Tibial nerve (tissue), 4 donors: ENCODE data around the gene KTI12. TPM values are rescaled to one million over a fixed set of nuclear protein-coding genes. Genes with fewer than 3 reads are reported as not detected.
A peak's percentile ranks its signal among the peaks of the same experiment; 100 is the strongest.

Experiments used
- DNase-seq, 2 donors: peaks; one replicate each; pipeline ENCODE4 v3.0.0-alpha.2; 2019; ENCODE audit warnings: low spot score in 2 of 2
- H3K27ac ChIP-seq, 4 donors: fragments of 200-600 bp; sonication (generic) in 3 of 4; one replicate each; pipeline ENCODE4 v1.5.1; 2017 to 2019; ENCODE audit warnings: mild to moderate bottlenecking in 1 of 4
- H3K27me3 ChIP-seq, 2 donors: fragments of 200-600 bp; sonication (generic) in 1 of 2; one replicate each; pipeline versions ENCODE4 v1.5.1 to v1.6.0; 2017 to 2019
- H3K36me3 ChIP-seq, 3 donors: fragments of 200-600 bp; sonication (generic); one replicate each; pipeline ENCODE4 v1.5.1; 2018 to 2019
- H3K4me1 ChIP-seq, 4 donors: fragments of 200-600 bp; sonication (generic) in 3 of 4; one replicate each; pipeline ENCODE4 v1.5.1; 2017 to 2019
- H3K4me3 ChIP-seq, 4 donors: fragments of 200-600 bp; sonication (generic) in 3 of 4; one replicate each; pipeline ENCODE4 v1.5.1; 2017 to 2019; ENCODE audit warnings: mild to moderate bottlenecking in 1 of 4, moderate library complexity in 1 of 4
- H3K9me3 ChIP-seq, 4 donors: fragments of 200-600 bp; sonication (generic) in 3 of 4; one replicate each; pipeline ENCODE4 v1.5.1; 2017 to 2019
- EP300 ChIP-seq, 2 donors: sonication (generic); formaldehyde crosslinking; IDR thresholded peaks; one replicate each; pipeline ENCODE4 v1.6.1; 2017; ENCODE audit warnings: antibody characterized with exemption in 2 of 2, mild to moderate bottlenecking in 1 of 2
- POLR2A ChIP-seq, 2 donors: fragments of 450-650 bp; IDR thresholded peaks; one replicate each; pipeline ENCODE4 v1.6.1; 2017; ENCODE audit warnings: antibody characterized with exemption in 2 of 2, mild to moderate bottlenecking in 2 of 2, moderate library complexity in 2 of 2
- WGBS, 2 donors: methylation state at CpG; one replicate each; pipeline ENCODE4 v1.1.5; 2018; 5-methylcytosine and 5-hydroxymethylcytosine counted together
- small RNA-seq: library from RNA; depleted of rRNA; stranded (forward); fragments of <200 nt; gene quantifications from one replicate; pipeline ENCODE3, GENCODE V24; 2016
- total RNA-seq, 4 donors: library from RNA; depleted of rRNA; stranded (reverse); fragments of >200 nt; gene quantifications; one replicate each; pipeline ENCODE4 v1.1.0, GENCODE V29; 2016
- TF ChIP-seq, protein P1 (sequence below), 5 experiments: fragments of 200-600 bp in 3 of 5; fragments of 450-650 bp in 2 of 5; sonication (generic) in 3 of 5; IDR thresholded peaks; one replicate each; pipeline ENCODE4 v1.5.1; 2016 to 2019; ENCODE audit warnings: antibody characterized with exemption in 5 of 5, mild to moderate bottlenecking in 3 of 5, moderate library complexity in 2 of 5

Gene KTI12
- total RNA-seq, 4 donors from 2014 or later: 9.4 to 21.4 (median 10.7) TPM

DNA sequence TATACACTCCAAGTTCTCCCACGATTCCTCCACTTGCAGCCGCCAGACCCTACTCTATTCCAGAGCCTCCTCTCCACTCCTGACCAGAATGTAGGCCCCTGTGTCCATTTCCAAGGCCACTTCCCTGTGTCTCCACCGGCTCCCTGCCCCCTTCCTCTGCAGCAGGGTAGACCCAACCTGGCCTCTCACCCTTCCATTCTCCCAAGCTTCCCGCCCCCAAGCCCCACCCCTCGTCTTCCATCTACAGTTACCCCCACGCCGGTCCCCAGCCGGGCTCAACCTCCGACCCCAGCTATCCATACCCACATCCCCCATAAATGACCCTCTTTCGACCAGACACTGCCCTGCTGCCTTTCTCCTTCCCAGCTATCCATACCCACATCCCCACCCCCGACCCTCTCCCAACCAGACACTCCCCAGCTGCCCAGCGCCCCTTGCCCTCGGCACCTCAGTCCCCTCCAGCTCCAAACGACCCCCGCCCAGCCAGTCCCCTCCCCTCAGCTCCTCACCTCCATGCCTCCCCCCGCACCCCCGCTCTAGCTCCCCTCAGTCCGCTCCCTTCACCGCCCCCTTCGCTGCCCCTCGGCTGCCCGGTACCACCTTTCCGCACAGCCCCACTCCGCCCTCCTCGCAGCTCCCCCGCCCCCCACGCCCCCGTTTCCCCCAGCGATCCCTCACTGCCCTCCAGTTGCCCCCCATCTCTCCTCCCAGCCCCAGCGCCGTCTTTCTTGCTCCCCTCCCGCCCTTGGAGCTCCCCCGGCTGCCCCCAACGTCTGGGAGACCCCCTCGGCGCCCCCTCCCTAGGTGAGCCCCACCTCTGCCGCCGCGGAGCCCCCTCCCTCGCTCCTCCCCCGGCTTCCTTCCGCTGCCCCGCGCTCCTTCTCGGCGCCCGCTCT, 43.8 kb downstream of the KTI12 start:
- Histone ChIP-seq H3K36me3 (no peaks in the 10 kb centered on the region), H3K4me1 (peaks cover 0 to 11% (median 3%) of the 10 kb centered on the region in 4 donors), H3K4me3 (peak overlapping the region; percentile 19 to 53 (median 36)), H3K27ac (no peak overlapping the region), H3K27me3 (peaks cover 0 to 53% of the 10 kb centered on the region in 2 donors), H3K9me3 (no peaks in the 10 kb centered on the region)
- WGBS, 2 donors: 12 to 16% methylated on average over 26 to 39 of the region's 47 CpGs
- no peak for DNase-seq
- TF ChIP-seq POLR2A (IDR thresholded peaks at IDR 0.05) (no peak), EP300 (IDR thresholded peaks at IDR 0.05) (no peak)
- TF ChIP-seq, protein P1, sequence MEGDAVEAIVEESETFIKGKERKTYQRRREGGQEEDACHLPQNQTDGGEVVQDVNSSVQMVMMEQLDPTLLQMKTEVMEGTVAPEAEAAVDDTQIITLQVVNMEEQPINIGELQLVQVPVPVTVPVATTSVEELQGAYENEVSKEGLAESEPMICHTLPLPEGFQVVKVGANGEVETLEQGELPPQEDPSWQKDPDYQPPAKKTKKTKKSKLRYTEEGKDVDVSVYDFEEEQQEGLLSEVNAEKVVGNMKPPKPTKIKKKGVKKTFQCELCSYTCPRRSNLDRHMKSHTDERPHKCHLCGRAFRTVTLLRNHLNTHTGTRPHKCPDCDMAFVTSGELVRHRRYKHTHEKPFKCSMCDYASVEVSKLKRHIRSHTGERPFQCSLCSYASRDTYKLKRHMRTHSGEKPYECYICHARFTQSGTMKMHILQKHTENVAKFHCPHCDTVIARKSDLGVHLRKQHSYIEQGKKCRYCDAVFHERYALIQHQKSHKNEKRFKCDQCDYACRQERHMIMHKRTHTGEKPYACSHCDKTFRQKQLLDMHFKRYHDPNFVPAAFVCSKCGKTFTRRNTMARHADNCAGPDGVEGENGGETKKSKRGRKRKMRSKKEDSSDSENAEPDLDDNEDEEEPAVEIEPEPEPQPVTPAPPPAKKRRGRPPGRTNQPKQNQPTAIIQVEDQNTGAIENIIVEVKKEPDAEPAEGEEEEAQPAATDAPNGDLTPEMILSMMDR (IDR thresholded peaks at IDR 0.05): no peak

DNA sequence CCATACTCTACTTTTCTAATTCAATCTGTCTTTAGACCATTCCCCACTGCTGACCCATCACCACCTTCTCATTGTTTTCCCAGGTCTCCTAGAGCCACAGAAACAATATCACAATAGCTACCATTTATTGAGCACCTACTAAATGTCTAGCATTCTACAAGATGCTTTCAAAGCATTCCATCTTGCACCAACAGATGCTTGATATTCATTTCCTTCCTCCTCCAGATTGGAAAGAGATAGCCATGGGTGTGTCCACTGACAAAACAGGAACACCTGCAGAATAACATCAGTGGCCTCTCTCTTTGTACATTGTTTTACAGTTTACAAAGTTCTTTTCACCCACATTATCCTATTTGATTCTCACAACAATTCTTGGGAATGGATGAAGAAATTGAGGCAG, 45.4 kb downstream of the KTI12 start:
- TF ChIP-seq POLR2A (IDR thresholded peaks at IDR 0.05) (no peak), EP300 (IDR thresholded peaks at IDR 0.05) (no peak)
- TF ChIP-seq, protein P1 (IDR thresholded peaks at IDR 0.05): no peak
- H3K9me3 ChIP-seq: no peaks in the 10 kb centered on the region
- H3K4me1 ChIP-seq: peaks cover 0 to 11% (median 3%) of the 10 kb centered on the region in 4 donors
- DNase-seq: no peak
- no peak overlapping the region for H3K4me3 ChIP-seq
- H3K27me3 ChIP-seq: peaks cover 0 to 49% of the 10 kb centered on the region in 2 donors
- H3K36me3 ChIP-seq: no peaks in the 10 kb centered on the region
- H3K27ac ChIP-seq: no peak overlapping the region

DNA sequence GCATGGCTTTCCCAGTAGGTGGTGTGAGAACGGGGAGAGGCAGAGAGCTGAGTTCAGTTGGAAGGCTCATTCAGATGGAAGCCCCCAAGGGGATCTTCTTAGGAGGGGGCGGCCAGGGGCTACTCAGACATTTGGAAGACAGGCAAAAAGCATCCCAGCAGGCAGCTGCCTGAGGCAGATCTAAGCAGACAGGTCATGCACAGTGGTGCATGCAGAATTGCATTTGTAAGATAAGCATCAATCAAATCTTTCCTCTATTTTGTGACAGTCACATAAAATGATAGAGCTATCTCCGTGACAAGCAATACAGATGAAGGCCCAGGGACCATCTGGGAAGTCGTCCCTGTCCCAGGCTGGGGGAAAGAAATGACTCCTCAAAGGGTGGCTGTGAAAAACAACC, 46.9 kb downstream of the KTI12 start:
- no peaks in the 10 kb centered on the region for H3K9me3 ChIP-seq
- peaks cover 0 to 11% (median 3%) of the 10 kb centered on the region in 4 donors for H3K4me1 ChIP-seq
- no peak for DNase-seq
- TF ChIP-seq, protein P1 (IDR thresholded peaks at IDR 0.05): no peak
- TF ChIP-seq EP300 (IDR thresholded peaks at IDR 0.05) (no peak), POLR2A (IDR thresholded peaks at IDR 0.05) (no peak)
- peaks cover 0 to 33% of the 10 kb centered on the region in 2 donors for H3K27me3 ChIP-seq
- H3K27ac ChIP-seq: no peak overlapping the region
- H3K4me3 ChIP-seq: no peak overlapping the region
- no peaks in the 10 kb centered on the region for H3K36me3 ChIP-seq
- 51 to 66% methylated on average over 4 of the region's 4 CpGs for WGBS, 2 donors

DNA sequence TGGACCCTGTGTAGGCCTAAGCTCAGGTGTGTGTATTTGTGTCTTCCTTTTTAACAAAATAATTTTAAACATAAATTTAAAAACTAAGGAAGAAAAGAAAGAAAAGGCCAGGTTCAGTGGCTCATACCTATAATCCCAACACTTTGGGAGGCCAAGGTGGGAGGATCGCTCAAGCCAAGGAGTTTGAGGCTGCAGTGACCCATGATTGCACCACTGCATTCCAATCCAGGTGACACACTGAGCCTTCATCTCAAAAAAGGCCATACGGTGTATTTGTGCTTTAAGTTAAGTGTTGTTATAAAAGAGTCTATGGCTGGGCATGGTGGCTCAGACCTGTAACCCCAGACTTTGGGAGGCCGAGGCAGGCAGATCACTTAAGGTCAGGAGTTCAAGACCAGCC, 51.4 kb downstream of the KTI12 start:
- Histone ChIP-seq H3K4me3 (no peak overlapping the region), H3K36me3 (no peaks in the 10 kb centered on the region), H3K27me3 (no peaks in the 10 kb centered on the region), H3K9me3 (no peaks in the 10 kb centered on the region), H3K27ac (no peak overlapping the region), H3K4me1 (no peaks in the 10 kb centered on the region)
- WGBS, 2 donors: 85 to 90% methylated on average over 3 of the region's 3 CpGs
- TF ChIP-seq POLR2A (IDR thresholded peaks at IDR 0.05) (no peak), EP300 (IDR thresholded peaks at IDR 0.05) (no peak)
- TF ChIP-seq, protein P1 (IDR thresholded peaks at IDR 0.05): no peak
- no peak for DNase-seq

Small RNA genes within 50 kb of the gene (small RNA-seq; reads per million reads assigned to genes)
- not detected for gene RN7SL290P

Other genes with a start within 250 kb of the KTI12 start
- 100 to 1,000 TPM in 2 of 4 donors, 10 to 100 TPM in 2; 66.3 to 106 (median 92.7) TPM for gene NRDC, start 155.1 kb downstream of the KTI12 start, total RNA-seq
- gene RAB3B, start 43.1 kb downstream of the KTI12 start, total RNA-seq: under 1 TPM in 2 of 4 donors, not detected in 2; under 0.01 to 0.39 TPM
- 10 to 100 TPM; 32.7 to 65.6 (median 37.4) TPM for gene TXNDC12, start 21.4 kb upstream of the KTI12 start, total RNA-seq
- gene BTF3L4, start 22.5 kb upstream of the KTI12 start, total RNA-seq: 10 to 100 TPM; 30.6 to 46.5 (median 37.5) TPM
- 10 to 100 TPM; 29.1 to 39.6 (median 35.0) TPM for gene ZFYVE9, start 108.3 kb upstream of the KTI12 start, total RNA-seq